ENCODE results near the gene NCAPG2.

Gene NCAPG2

GRCh38 chr7:158582089-158582456 lies 122.5 kb downstream of the NCAPG2 start:
- no peaks in the 10 kb centered on the region for H3K9me2 ChIP-seq (replicated peaks; ENCODE audit: insufficient read depth, low read length)
- no peak overlapping the region for H3K4me3 ChIP-seq (ENCODE audit: low read length)
- H3K79me2 ChIP-seq (ENCODE audit: low read length): no peaks in the 10 kb centered on the region
- no peak overlapping the region for H3K27ac ChIP-seq (ENCODE audit: low read length)
- H4K20me1 ChIP-seq (ENCODE audit: insufficient read depth, low read length): no peaks in the 10 kb centered on the region
- TF ChIP-seq EZH2 (optimal IDR thresholded peaks at IDR 0.05; ENCODE audit: low read depth, low read length) (no peak), EZH2phosphoT487 (IDR thresholded peaks at IDR 0.05; ENCODE audit: low read length) (no peak)
- TF ChIP-seq, protein P1, sequence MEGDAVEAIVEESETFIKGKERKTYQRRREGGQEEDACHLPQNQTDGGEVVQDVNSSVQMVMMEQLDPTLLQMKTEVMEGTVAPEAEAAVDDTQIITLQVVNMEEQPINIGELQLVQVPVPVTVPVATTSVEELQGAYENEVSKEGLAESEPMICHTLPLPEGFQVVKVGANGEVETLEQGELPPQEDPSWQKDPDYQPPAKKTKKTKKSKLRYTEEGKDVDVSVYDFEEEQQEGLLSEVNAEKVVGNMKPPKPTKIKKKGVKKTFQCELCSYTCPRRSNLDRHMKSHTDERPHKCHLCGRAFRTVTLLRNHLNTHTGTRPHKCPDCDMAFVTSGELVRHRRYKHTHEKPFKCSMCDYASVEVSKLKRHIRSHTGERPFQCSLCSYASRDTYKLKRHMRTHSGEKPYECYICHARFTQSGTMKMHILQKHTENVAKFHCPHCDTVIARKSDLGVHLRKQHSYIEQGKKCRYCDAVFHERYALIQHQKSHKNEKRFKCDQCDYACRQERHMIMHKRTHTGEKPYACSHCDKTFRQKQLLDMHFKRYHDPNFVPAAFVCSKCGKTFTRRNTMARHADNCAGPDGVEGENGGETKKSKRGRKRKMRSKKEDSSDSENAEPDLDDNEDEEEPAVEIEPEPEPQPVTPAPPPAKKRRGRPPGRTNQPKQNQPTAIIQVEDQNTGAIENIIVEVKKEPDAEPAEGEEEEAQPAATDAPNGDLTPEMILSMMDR (IDR thresholded peaks at IDR 0.05; ENCODE audit: low read length): no peak
- DNase-seq: no peak
- H3F3A ChIP-seq (ENCODE audit: insufficient read depth, low read length): no peaks in the 10 kb centered on the region
- H3K4me2 ChIP-seq (ENCODE audit: low read depth, low read length): no peak overlapping the region
- peaks cover 27% of the 10 kb centered on the region for H3K27me3 ChIP-seq (replicated peaks; ENCODE audit: insufficient read depth, low read length)
- H3K4me1 ChIP-seq (ENCODE audit: low read length): no peaks in the 10 kb centered on the region
- H3K36me3 ChIP-seq (replicated peaks; ENCODE audit: insufficient read depth, low read length): no peaks in the 10 kb centered on the region
- no peaks in the 10 kb centered on the region for H3K9me3 ChIP-seq (replicated peaks; ENCODE audit: insufficient read depth, low read length)
- H2AFZ ChIP-seq (ENCODE audit: low read length): no peak overlapping the region
- H3K9ac ChIP-seq (ENCODE audit: low read length): no peak overlapping the region

DNA sequence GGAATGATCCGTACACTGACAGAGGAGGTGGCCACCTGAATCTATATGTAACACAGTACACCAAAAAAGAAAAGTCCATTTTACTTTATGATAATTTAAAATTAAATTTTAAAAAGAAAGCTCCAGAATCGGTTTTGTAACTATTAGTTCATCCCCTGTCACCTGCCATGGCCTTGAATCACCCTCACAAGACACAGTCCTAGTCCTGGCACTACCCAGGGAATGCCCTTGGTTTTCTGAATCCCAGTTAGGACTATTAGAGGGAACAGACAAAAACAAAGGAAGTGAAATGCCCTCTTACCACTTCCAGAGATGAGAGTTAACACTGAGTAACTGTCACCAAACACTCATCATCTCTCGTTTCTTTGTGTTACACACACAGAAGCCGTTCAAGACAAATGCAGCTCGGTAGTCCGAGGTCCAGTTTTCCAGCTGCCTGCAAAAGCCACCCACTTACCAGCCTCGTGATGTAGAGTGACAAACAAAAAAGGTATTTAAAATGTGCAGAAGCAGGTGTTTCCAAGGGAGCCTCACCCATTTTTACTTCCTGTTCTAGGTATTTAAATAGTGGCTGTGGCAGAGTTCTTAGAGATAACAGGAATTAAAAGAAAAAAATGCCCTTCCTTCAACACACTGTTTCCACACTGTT lies 123.0 kb downstream of the NCAPG2 start:
- H3K79me2 ChIP-seq (ENCODE audit: low read length): no peaks in the 10 kb centered on the region
- H3K9ac ChIP-seq (ENCODE audit: low read length): no peak overlapping the region
- H3K9me2 ChIP-seq (replicated peaks; ENCODE audit: insufficient read depth, low read length): no peaks in the 10 kb centered on the region
- no peak for DNase-seq
- H3K27ac ChIP-seq (ENCODE audit: low read length): no peak overlapping the region
- no peaks in the 10 kb centered on the region for H4K20me1 ChIP-seq (ENCODE audit: insufficient read depth, low read length)
- H3K4me3 ChIP-seq (ENCODE audit: low read length): no peak overlapping the region
- H3K4me2 ChIP-seq (ENCODE audit: low read depth, low read length): no peak overlapping the region
- H3K4me1 ChIP-seq (ENCODE audit: low read length): no peaks in the 10 kb centered on the region
- no peaks in the 10 kb centered on the region for H3K9me3 ChIP-seq (replicated peaks; ENCODE audit: insufficient read depth, low read length)
- no peak overlapping the region for H2AFZ ChIP-seq (ENCODE audit: low read length)
- TF ChIP-seq, protein P1 (IDR thresholded peaks at IDR 0.05; ENCODE audit: low read length): no peak
- TF ChIP-seq EZH2 (optimal IDR thresholded peaks at IDR 0.05; ENCODE audit: low read depth, low read length) (no peak), EZH2phosphoT487 (IDR thresholded peaks at IDR 0.05; ENCODE audit: low read length) (no peak)
- H3K27me3 ChIP-seq (replicated peaks; ENCODE audit: insufficient read depth, low read length): peaks cover 27% of the 10 kb centered on the region
- no peaks in the 10 kb centered on the region for H3K36me3 ChIP-seq (replicated peaks; ENCODE audit: insufficient read depth, low read length)
- H3F3A ChIP-seq (ENCODE audit: insufficient read depth, low read length): no peaks in the 10 kb centered on the region

Data from MM.1S (cell line).